SK-N-SH (cell line): ENCODE measurements around the gene DCX. TPM values are rescaled to one million over a fixed set of nuclear protein-coding genes. Genes with fewer than 3 reads are reported as not detected.

Experiments
- CTCF ChIA-PET: fragments of 300-600, 350-600 bp; formaldehyde crosslinking; extraction: SDS; loops from one replicate; lab custom pipeline; 2021; lab: Yijun Ruan, JAX
- POLR2A ChIA-PET: fragments of 350-600 bp; sonication (Branson Sonifier 250); formaldehyde crosslinking; extraction: SDS; loops from one replicate; lab custom pipeline; 2020; ENCODE audit warnings: antibody characterized with exemption, inconsistent platforms; lab: Yijun Ruan, JAX
- DNase-seq: peaks from one replicate; pipeline ENCODE4 v3.0.0; 2012
- H2AFZ ChIP-seq: fragments of 200-600 bp; sonication (generic); 2 replicates; pipeline ENCODE4 v1.8.1; 2016; ENCODE audit warnings: antibody characterized with exemption, mild to moderate bottlenecking, low read depth
- H3F3A ChIP-seq: fragments of 200-600 bp; sonication (generic); replicated peaks from 2 replicates; pipeline ENCODE3; 2016; ENCODE audit warnings: antibody characterized with exemption, mild to moderate bottlenecking; ENCODE audit not compliant: insufficient read depth
- H3K27ac ChIP-seq, 2 experiments: fragments of 200-500 bp in 1 of 2; fragments of 200-600 bp in 1 of 2; sonication (Bioruptor generic) in 1 of 2; sonication (generic), shearing (Covaris generic) in 1 of 2; 2 replicates each; pipeline versions ENCODE4 v1.5.1 to v1.6.1; 2014 to 2016; ENCODE audit warnings: low read depth in 2 of 2, inconsistent platforms in 1 of 2, low read length in 1 of 2, mild to moderate bottlenecking in 1 of 2, mixed read lengths in 1 of 2
- H3K27me3 ChIP-seq: fragments of 200-600 bp; sonication (generic), shearing (Covaris generic); 2 replicates; pipeline ENCODE4 v1.6.1; 2016; ENCODE audit warnings: mixed run types; ENCODE audit not compliant: insufficient read depth
- H3K36me3 ChIP-seq, 2 experiments: fragments of 200-500 bp in 1 of 2; fragments of 200-600 bp in 1 of 2; sonication (Bioruptor generic) in 1 of 2; sonication (generic) in 1 of 2; replicated peaks in 1 of 2; 2 replicates each; pipeline versions ENCODE3 to v1.5.1; 2014 to 2016; ENCODE audit warnings: low read length in 1 of 2, mild to moderate bottlenecking in 1 of 2; ENCODE audit not compliant: insufficient read depth in 2 of 2, control insufficient read depth in 1 of 2
- H3K4me1 ChIP-seq, 2 experiments: fragments of 200-500 bp in 1 of 2; fragments of 200-600 bp in 1 of 2; sonication (Bioruptor generic) in 1 of 2; sonication (generic), shearing (Covaris generic) in 1 of 2; 2 replicates each; pipeline versions ENCODE4 v1.5.1 to v1.6.1; 2014 to 2016; ENCODE audit warnings: low read depth in 1 of 2, low read length in 1 of 2, mixed run types in 1 of 2; ENCODE audit not compliant: insufficient read depth in 2 of 2, control insufficient read depth in 1 of 2
- H3K4me2 ChIP-seq: fragments of 200-600 bp; sonication (generic), shearing (Covaris generic); 2 replicates; pipeline ENCODE4 v1.6.1; 2017; ENCODE audit warnings: mixed run types
- H3K4me3 ChIP-seq, 2 experiments: fragments of 200-500 bp in 1 of 2; fragments of 200-600 bp in 1 of 2; sonication (Bioruptor generic) in 1 of 2; sonication (generic), shearing (Covaris generic) in 1 of 2; 2 replicates each; pipeline versions ENCODE4 v1.5.1 to v1.8.1; 2014 to 2016; ENCODE audit warnings: low read depth in 2 of 2, inconsistent platforms in 1 of 2, low read length in 1 of 2, mild to moderate bottlenecking in 1 of 2, mixed read lengths in 1 of 2, moderate library complexity in 1 of 2
- H3K79me2 ChIP-seq: fragments of 200-600 bp; sonication (generic); 2 replicates; pipeline ENCODE4 v1.8.1; 2017; ENCODE audit warnings: mild to moderate bottlenecking; ENCODE audit not compliant: insufficient read depth
- H3K9ac ChIP-seq: fragments of 200-600 bp; sonication (generic); 2 replicates; pipeline ENCODE4 v1.6.1; 2017; ENCODE audit warnings: mixed run types
- H3K9me2 ChIP-seq: fragments of 200-600 bp; sonication (generic); 2 replicates; pipeline ENCODE4 v1.6.1; 2017; ENCODE audit warnings: mixed run types
- H3K9me3 ChIP-seq: fragments of 200-600 bp; sonication (generic); 2 replicates; pipeline ENCODE4 v1.6.1; 2017; ENCODE audit warnings: mixed run types, mild to moderate bottlenecking, moderate library complexity
- H4K20me1 ChIP-seq: fragments of 200-600 bp; sonication (generic); 2 replicates; pipeline ENCODE4 v1.6.1; 2017; ENCODE audit warnings: mild to moderate bottlenecking, mixed run types; ENCODE audit not compliant: insufficient read depth
- CHD2 ChIP-seq: fragments of 150-350 bp; IDR thresholded peaks from 2 replicates; pipeline ENCODE4 v1.6.1; 2018; ENCODE audit warnings: low read length; ENCODE audit not compliant: partially characterized antibody
- ELF1 ChIP-seq: IDR thresholded peaks from 2 replicates; pipeline ENCODE4 v1.4.0; 2012
- EP300 ChIP-seq, 2 experiments: IDR thresholded peaks; 2 replicates each; pipeline versions ENCODE4 v1.4.0 to v1.6.1; 2012; ENCODE audit warnings: borderline replicate concordance in 1 of 2, low read depth in 1 of 2, low read length in 1 of 2
- EZH2phosphoT487 ChIP-seq: fragments of 200-600 bp; sonication (generic); IDR thresholded peaks from 2 replicates; pipeline ENCODE4 v1.6.1; 2017; ENCODE audit warnings: low read depth, mixed run types, mild to moderate bottlenecking, antibody characterized with exemption, moderate library complexity, borderline replicate concordance
- FOSL2 ChIP-seq: IDR thresholded peaks from 2 replicates; pipeline ENCODE4 v1.4.0; 2012; ENCODE audit warnings: low read depth, mild to moderate bottlenecking, moderate library complexity, borderline replicate concordance
- GABPA ChIP-seq: IDR thresholded peaks from 2 replicates; pipeline ENCODE4 v1.4.0; 2012; ENCODE audit warnings: low read depth, mild to moderate bottlenecking
- GATA2 ChIP-seq: sonication (generic); formaldehyde crosslinking; IDR thresholded peaks from 2 replicates; pipeline ENCODE4 v1.5.0; 2020; ENCODE audit warnings: mild to moderate bottlenecking, missing genetic modification reagents
- JUND ChIP-seq: IDR thresholded peaks from 2 replicates; pipeline ENCODE4 v1.4.0; 2012
- MAX ChIP-seq: IDR thresholded peaks from 2 replicates; pipeline ENCODE4 v1.4.0; 2012; ENCODE audit warnings: low read depth
- MEF2A ChIP-seq: IDR thresholded peaks from 2 replicates; pipeline ENCODE4 v1.4.0; 2012; ENCODE audit warnings: low read depth, borderline replicate concordance
- MXI1 ChIP-seq: IDR thresholded peaks from 2 replicates; pipeline ENCODE4 v1.6.1; 2012; ENCODE audit warnings: mild to moderate bottlenecking, low read depth, low read length, improper control_type of control experiment
- NRF1 ChIP-seq: IDR thresholded peaks from 2 replicates; pipeline ENCODE4 v1.6.1; 2012; ENCODE audit warnings: low read depth, mild to moderate bottlenecking, low read length
- RAD21 ChIP-seq: IDR thresholded peaks from 2 replicates; pipeline ENCODE4 v1.6.1; 2012; ENCODE audit warnings: mild to moderate bottlenecking, low read length
- RCOR1 ChIP-seq: fragments of 150-350 bp; IDR thresholded peaks from 2 replicates; pipeline ENCODE4 v1.6.1; 2017; ENCODE audit warnings: antibody characterized with exemption, low read length
- RFX5 ChIP-seq: IDR thresholded peaks from 2 replicates; pipeline ENCODE4 v1.6.1; 2012; ENCODE audit warnings: mild to moderate bottlenecking, improper control_type of control experiment, low read length
- SIN3A ChIP-seq: IDR thresholded peaks from 2 replicates; pipeline ENCODE4 v1.6.1; 2012; ENCODE audit warnings: low read depth, mild to moderate bottlenecking, low read length, moderate library complexity, borderline replicate concordance
- SMC3 ChIP-seq: IDR thresholded peaks from 2 replicates; pipeline ENCODE4 v1.6.1; 2012; ENCODE audit warnings: low read depth, low read length, improper control_type of control experiment
- TAF1 ChIP-seq: IDR thresholded peaks from 2 replicates; pipeline ENCODE4 v1.6.1; 2012; ENCODE audit warnings: low read depth, mild to moderate bottlenecking, low read length, moderate library complexity, borderline replicate concordance
- TCF12 ChIP-seq: IDR thresholded peaks from 2 replicates; pipeline ENCODE4 v1.4.0; 2012
- USF2 ChIP-seq: fragments of 150-350 bp; IDR thresholded peaks from 2 replicates; pipeline ENCODE4 v1.6.1; 2017; ENCODE audit warnings: antibody characterized with exemption, low read length, low read depth, borderline replicate concordance
- YY1 ChIP-seq: IDR thresholded peaks from 2 replicates; pipeline ENCODE4 v1.4.0; 2012; ENCODE audit warnings: low read depth, mild to moderate bottlenecking
- WGBS: methylation state at CpG from one replicate; pipeline ENCODE4 v1.1.6; 2017; ENCODE audit warnings: low lambda C conversion rate; 5-methylcytosine and 5-hydroxymethylcytosine counted together
- polyA plus RNA-seq, 3 experiments: library from polyadenylated mRNA; depleted of rRNA; stranded (reverse); fragments of >200 nt; gene quantifications; 2 replicates each; pipeline ENCODE4 v1.2.3, GENCODE V29; 2012
- TF ChIP-seq, protein P1 (sequence below): IDR thresholded peaks from 2 replicates; pipeline ENCODE4 v1.4.0; 2012; ENCODE audit warnings: low read depth, borderline replicate concordance
- TF ChIP-seq, protein P2 (sequence below): fragments of 150-350 bp; IDR thresholded peaks from 2 replicates; pipeline ENCODE4 v1.6.1; 2016; ENCODE audit warnings: mild to moderate bottlenecking, low read depth, low read length

DCX gene
- polyA plus RNA-seq, 1 of the 3 experiments (the other 2 are of a cell fraction), result 0.26 TPM

- Histone ChIP-seq H3K9me3 (no peaks in the 10 kb centered on the region), H3K4me1 (peaks cover 0 to 4% of the 10 kb centered on the region in 2 experiments; a peak in 2 of 4 replicates), H3K79me2 (no peaks in the 10 kb centered on the region), H3K36me3 (no peaks in the 10 kb centered on the region), H3K4me2 (no peak overlapping the region), H3K27me3 (no peaks in the 10 kb centered on the region), H2AFZ (no peak overlapping the region), H3K4me3 (no peak overlapping the region), H3K9me2 (no peaks in the 10 kb centered on the region)
- POLR2A ChIA-PET, result interaction anchor here (0.6 to 1.3 kb wide), 4 partner anchors 18 to 67 kb away, joined by 3 to 7 read pairs (median 3); partner anchors contain the start of gene DCX
- 0% methylated on average over 5 of the region's 5 CpGs for WGBS
- TF ChIP-seq SMC3 (no peak), EP300 (IDR thresholded peaks at IDR 0.05; ENCODE audit: borderline replicate concordance in 1 of 2, low read depth in 1 of 2, low read length in 1 of 2) (peak in 1 of 2 experiments; percentile 51; a peak in 1 of 4 replicates), GATA2 (CRISPR knock-in tag) (peak; percentile 40), MXI1 (peak; percentile 19; the same call in 1 of the 2 replicates), ELF1 (no peak), TCF12 (0 out of 2 replicates have a peak, but pooled peaks have one; percentile 7)
- TF ChIP-seq, all 33 proteins: peak for 4
- Histone ChIP-seq H3K9ac (no peak overlapping the region), H3K27ac (peak overlapping the region in 1 of 2 experiments; percentile 71; a peak in 2 of 4 replicates), H3F3A (no peaks in the 10 kb centered on the region), H4K20me1 (no peaks in the 10 kb centered on the region)
- DNase-seq, result no peak
- CTCF ChIA-PET, result interaction anchor here (0.9 to 2.4 kb wide), 6 partner anchors 11 to 207 kb away, joined by 3 to 9 read pairs (median 4); partner anchors contain the start of gene DCX
These were observed 39.9 kb downstream of the DCX start for GRCh38 chrX:111372086-111372485.

DNA sequence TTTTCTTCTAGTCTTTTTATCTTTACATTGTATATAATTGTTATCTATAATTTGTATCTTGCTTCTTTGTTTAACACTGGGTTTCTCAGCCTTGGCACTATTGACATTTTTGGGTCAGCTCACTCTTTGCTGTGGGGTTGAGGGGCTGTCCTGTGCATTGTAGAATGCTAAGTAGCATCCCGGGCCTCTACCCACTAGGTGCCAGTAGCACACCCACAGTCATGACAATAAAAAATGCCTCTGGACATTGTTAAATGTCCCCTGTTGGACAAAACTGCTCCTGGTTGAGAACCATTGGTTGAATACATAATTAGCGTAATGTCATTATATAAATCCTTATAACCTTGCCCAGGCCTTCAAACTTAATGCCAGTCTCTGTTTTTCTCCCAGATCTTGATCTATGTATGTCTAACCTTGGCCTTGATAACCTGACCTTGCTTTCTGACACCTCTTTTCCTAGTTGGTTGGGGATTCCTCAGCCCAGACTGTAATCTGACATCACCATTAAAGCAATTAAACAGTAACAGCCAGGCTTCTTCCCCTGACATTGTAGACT lies 46.1 kb downstream of the DCX start:
- Histone ChIP-seq H3K27ac (peak overlapping the region in 1 of 2 experiments; percentile 81; a peak in 2 of 4 replicates), H3K36me3 (no peaks in the 10 kb centered on the region), H3K27me3 (no peaks in the 10 kb centered on the region), H3K79me2 (no peaks in the 10 kb centered on the region), H3K9me3 (no peaks in the 10 kb centered on the region), H3K4me2 (no peak overlapping the region), H3K9me2 (no peaks in the 10 kb centered on the region), H4K20me1 (no peaks in the 10 kb centered on the region), H2AFZ (no peak overlapping the region), H3K4me3 (no peak overlapping the region), H3F3A (no peaks in the 10 kb centered on the region), H3K4me1 (peaks cover 0 to 10% of the 10 kb centered on the region in 2 experiments; a peak in 2 of 4 replicates), H3K9ac (no peak overlapping the region)
- DNase-seq, result peak; percentile 18
- ChIA-PET POLR2A (no interaction called here), CTCF (interaction anchor here (1.3 to 1.4 kb wide), 2 partner anchors 77 to 81 kb away, joined by 3 read pairs; no protein-coding TSS in a partner anchor)
- WGBS, result 21% methylated on average over 2 of the region's 2 CpGs
- TF ChIP-seq JUND, result no peak
- no peak for TF ChIP-seq EZH2phosphoT487
- TF ChIP-seq RAD21, result peak; percentile 64
- TF ChIP-seq RCOR1, result no peak; the same call in 1 of the 2 replicates
- no peak for TF ChIP-seq FOSL2
- peak; percentile 58 for TF ChIP-seq GATA2 (CRISPR knock-in tag)
- no peak for TF ChIP-seq RFX5
- no peak for TF ChIP-seq SIN3A
- TF ChIP-seq, protein P1, sequence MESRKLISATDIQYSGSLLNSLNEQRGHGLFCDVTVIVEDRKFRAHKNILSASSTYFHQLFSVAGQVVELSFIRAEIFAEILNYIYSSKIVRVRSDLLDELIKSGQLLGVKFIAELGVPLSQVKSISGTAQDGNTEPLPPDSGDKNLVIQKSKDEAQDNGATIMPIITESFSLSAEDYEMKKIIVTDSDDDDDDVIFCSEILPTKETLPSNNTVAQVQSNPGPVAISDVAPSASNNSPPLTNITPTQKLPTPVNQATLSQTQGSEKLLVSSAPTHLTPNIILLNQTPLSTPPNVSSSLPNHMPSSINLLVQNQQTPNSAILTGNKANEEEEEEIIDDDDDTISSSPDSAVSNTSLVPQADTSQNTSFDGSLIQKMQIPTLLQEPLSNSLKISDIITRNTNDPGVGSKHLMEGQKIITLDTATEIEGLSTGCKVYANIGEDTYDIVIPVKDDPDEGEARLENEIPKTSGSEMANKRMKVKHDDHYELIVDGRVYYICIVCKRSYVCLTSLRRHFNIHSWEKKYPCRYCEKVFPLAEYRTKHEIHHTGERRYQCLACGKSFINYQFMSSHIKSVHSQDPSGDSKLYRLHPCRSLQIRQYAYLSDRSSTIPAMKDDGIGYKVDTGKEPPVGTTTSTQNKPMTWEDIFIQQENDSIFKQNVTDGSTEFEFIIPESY, result no peak
- TF ChIP-seq MAX, result no peak
- no peak for TF ChIP-seq YY1
- TF ChIP-seq, protein P2, sequence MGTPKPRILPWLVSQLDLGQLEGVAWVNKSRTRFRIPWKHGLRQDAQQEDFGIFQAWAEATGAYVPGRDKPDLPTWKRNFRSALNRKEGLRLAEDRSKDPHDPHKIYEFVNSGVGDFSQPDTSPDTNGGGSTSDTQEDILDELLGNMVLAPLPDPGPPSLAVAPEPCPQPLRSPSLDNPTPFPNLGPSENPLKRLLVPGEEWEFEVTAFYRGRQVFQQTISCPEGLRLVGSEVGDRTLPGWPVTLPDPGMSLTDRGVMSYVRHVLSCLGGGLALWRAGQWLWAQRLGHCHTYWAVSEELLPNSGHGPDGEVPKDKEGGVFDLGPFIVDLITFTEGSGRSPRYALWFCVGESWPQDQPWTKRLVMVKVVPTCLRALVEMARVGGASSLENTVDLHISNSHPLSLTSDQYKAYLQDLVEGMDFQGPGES, result no peak
- TF ChIP-seq USF2, result no peak
- TF ChIP-seq CHD2, result no peak
- no peak for TF ChIP-seq NRF1
- TF ChIP-seq SMC3, result peak; percentile 15; the same call in 1 of the 2 replicates
- peak in 1 of 2 experiments; percentile 70; a peak in 1 of 4 replicates for TF ChIP-seq EP300 (IDR thresholded peaks at IDR 0.05; ENCODE audit: borderline replicate concordance in 1 of 2, low read depth in 1 of 2, low read length in 1 of 2)
- no peak for TF ChIP-seq TAF1
- TF ChIP-seq GABPA, result no peak
- TF ChIP-seq MEF2A, result no peak
